HepG2 (cell line): ENCODE measurements around the gene SMIM14. TPM values are rescaled to one million over a fixed set of nuclear protein-coding genes. Genes with fewer than 3 reads are reported as not detected.

Experiments used
- ATAC-seq: fragments of 200-7000 bp; cut with Tn5 transposase; 3 replicates; pipeline ENCODE4 v1.9.1; 2020; ENCODE audit warnings: mild to moderate bottlenecking, moderate library complexity
- BruUV-seq: library from RNA; stranded (reverse); fragments of 400-500 nt; replicated peaks from 2 replicates; lab custom pipeline; 2021; lab: Mats Ljungman, UMichigan
- CTCF ChIA-PET: fragments of 300-600 bp; formaldehyde crosslinking; extraction: SDS; loops from one replicate; lab custom pipeline; 2021; ENCODE audit warnings: low total read pairs, inconsistent platforms, low intra/inter-chr PET ratio; lab: Yijun Ruan, JAX
- POLR2A ChIA-PET: fragments of 350-600 bp; sonication (Branson Sonifier 250); formaldehyde crosslinking; loops from one replicate; lab custom pipeline; 2020; ENCODE audit warnings: antibody characterized with exemption, inconsistent platforms; lab: Yijun Ruan, JAX
- DNase-seq: peaks from one replicate; pipeline ENCODE4 v3.0.0-alpha.2; 2015; ENCODE audit warnings: low spot score
- FAIRE-seq: peaks from 3 replicates; lab custom pipeline; 2011; peaks lifted over from hg19 to GRCh38; lab: Jason Lieb, UNC
- H2AFZ ChIP-seq: one replicate; pipeline ENCODE4 v1.6.1; 2011; ENCODE audit warnings: low read length, inconsistent platforms
- H3K27ac ChIP-seq: fragments of 300-600 bp; 3 replicates; pipeline ENCODE4 v1.8.0; 2011; ENCODE audit warnings: mixed run types, mild to moderate bottlenecking, mixed read lengths, low read length, inconsistent platforms; ENCODE audit not compliant: insufficient read depth; ENCODE audit errors: extremely low read length
- H3K27me3 ChIP-seq, 2 experiments: fragments of 200-600 bp in 1 of 2; 2 replicates in 1 of 2; 3 replicates in 1 of 2; pipeline versions ENCODE4 v1.6.0 to v1.8.0; 2011; ENCODE audit warnings: low read length in 2 of 2, mild to moderate bottlenecking in 2 of 2, moderate library complexity in 2 of 2, inconsistent platforms in 1 of 2; ENCODE audit not compliant: insufficient read depth in 2 of 2, control insufficient read depth in 1 of 2
- H3K36me3 ChIP-seq, 2 experiments: fragments of 200-600 bp in 1 of 2; replicated peaks in 1 of 2; 2 replicates in 1 of 2; 3 replicates in 1 of 2; pipeline versions ENCODE4 v1.5.1 to v1.8.0; 2011; ENCODE audit warnings: low read length in 2 of 2, inconsistent platforms in 1 of 2; ENCODE audit not compliant: insufficient read depth in 2 of 2, control insufficient read depth in 1 of 2
- H3K4me1 ChIP-seq: 2 replicates; pipeline ENCODE4 v1.5.1; 2012; ENCODE audit warnings: low read length, inconsistent platforms; ENCODE audit not compliant: insufficient read depth
- H3K4me2 ChIP-seq: 2 replicates; pipeline ENCODE4 v1.6.0; 2011; ENCODE audit warnings: low read depth, low read length, inconsistent platforms
- H3K4me3 ChIP-seq, 3 experiments: fragments of 200-600 bp in 1 of 3; sonication (generic), shearing (Covaris generic) in 1 of 3; replicated peaks in 1 of 3; 2 replicates each; pipeline ENCODE4 v1.5.1; 2011 to 2016; ENCODE audit warnings: low read length in 3 of 3, inconsistent platforms in 2 of 3, low read depth in 2 of 3, mild to moderate bottlenecking in 2 of 3, control low read depth in 1 of 3, mixed read lengths in 1 of 3; ENCODE audit not compliant: insufficient read depth in 1 of 3
- H3K79me2 ChIP-seq: one replicate; pipeline ENCODE4 v1.6.1; 2011; ENCODE audit warnings: low read length, inconsistent platforms; ENCODE audit not compliant: insufficient read depth
- H3K9ac ChIP-seq: 2 replicates; pipeline ENCODE4 v1.6.0; 2011; ENCODE audit warnings: mild to moderate bottlenecking, low read depth, low read length, inconsistent platforms; ENCODE audit not compliant: insufficient read depth
- H3K9me3 ChIP-seq: 2 replicates; pipeline ENCODE4 v1.5.1; 2012; ENCODE audit warnings: mild to moderate bottlenecking, low read length
- H4K20me1 ChIP-seq: 2 replicates; pipeline ENCODE4 v1.6.0; 2011; ENCODE audit warnings: inconsistent platforms, mild to moderate bottlenecking, low read length, moderate library complexity; ENCODE audit not compliant: insufficient read depth
- CERS6 ChIP-seq: sonication (generic); formaldehyde crosslinking; IDR thresholded peaks from 2 replicates; pipeline ENCODE4 v1.5.0; 2020; ENCODE audit warnings: missing genetic modification reagents
- GMEB2 ChIP-seq: IDR thresholded peaks from 2 replicates; pipeline ENCODE4 v1.6.1; 2016; ENCODE audit warnings: missing biosample characterization, missing genetic modification reagents, low read depth
- KDM5B ChIP-seq: sonication (generic); formaldehyde crosslinking; IDR thresholded peaks from 2 replicates; pipeline ENCODE4 v1.4.0; 2020; ENCODE audit warnings: missing genetic modification reagents, mild to moderate bottlenecking, borderline replicate concordance
- MIER3 ChIP-seq: IDR thresholded peaks from 2 replicates; pipeline ENCODE4 v1.6.1; 2016; ENCODE audit warnings: missing compliant biosample characterization, borderline replicate concordance
- NR3C1 ChIP-seq: sonication (generic); formaldehyde crosslinking; IDR thresholded peaks from 2 replicates; pipeline ENCODE4 v1.4.0; 2020; ENCODE audit warnings: missing genetic modification reagents
- PHF5A ChIP-seq: IDR thresholded peaks from one replicate; pipeline ENCODE4 v1.6.1; 2018; ENCODE audit warnings: low read depth, missing genetic modification reagents; ENCODE audit not compliant: unreplicated experiment
- SIN3B ChIP-seq: fragments of 150-350 bp; IDR thresholded peaks from 2 replicates; pipeline ENCODE4 v1.6.1; 2014; ENCODE audit warnings: low read length
- TFDP1 ChIP-seq: IDR thresholded peaks from 2 replicates; pipeline ENCODE4 v1.6.1; 2016; ENCODE audit warnings: missing compliant biosample characterization, missing genetic modification reagents, borderline replicate concordance
- XRCC5 ChIP-seq: fragments of 200-400 bp; formaldehyde crosslinking; optimal IDR thresholded peaks from 2 replicates; pipeline ENCODE3; 2017; ENCODE audit warnings: mild to moderate bottlenecking, low read length
- ZBTB7B ChIP-seq: sonication (generic); formaldehyde crosslinking; IDR thresholded peaks from 2 replicates; pipeline ENCODE4 v1.4.0; 2020; ENCODE audit warnings: missing genetic modification reagents
- ZNF235 ChIP-seq: sonication (generic); formaldehyde crosslinking; IDR thresholded peaks from 2 replicates; pipeline ENCODE4 v1.8.1; 2023; ENCODE audit warnings: mild to moderate bottlenecking, missing genetic modification reagents, borderline replicate concordance
- ZNF24 ChIP-seq: fragments of 450-650 bp; IDR thresholded peaks from 2 replicates; pipeline ENCODE4 v1.6.1; 2017; ENCODE audit warnings: antibody characterized with exemption, mild to moderate bottlenecking
- ZNF496 ChIP-seq: sonication (generic); formaldehyde crosslinking; IDR thresholded peaks from 2 replicates; pipeline ENCODE4 v1.8.1; 2023; ENCODE audit warnings: mild to moderate bottlenecking, moderate library complexity, missing genetic modification reagents; ENCODE audit not compliant: insufficient replicate concordance
- ZNF550 ChIP-seq: sonication (generic); formaldehyde crosslinking; IDR thresholded peaks from 2 replicates; pipeline ENCODE4 v1.4.0; 2020; ENCODE audit warnings: mild to moderate bottlenecking, missing genetic modification reagents, borderline replicate concordance
- ZNF605 ChIP-seq: sonication (generic); formaldehyde crosslinking; IDR thresholded peaks from 2 replicates; pipeline ENCODE4 v1.8.0; 2022; ENCODE audit warnings: mild to moderate bottlenecking, missing genetic modification reagents
- ZSCAN25 ChIP-seq: sonication (generic); formaldehyde crosslinking; IDR thresholded peaks from 2 replicates; pipeline ENCODE4 v1.8.0; 2022; ENCODE audit warnings: mild to moderate bottlenecking, missing genetic modification reagents
- WGBS: methylation state at CpG from one replicate; pipeline ENCODE4 v1.1.6; 2017; ENCODE audit warnings: low lambda C conversion rate; 5-methylcytosine and 5-hydroxymethylcytosine counted together
- in situ Hi-C: cut with HindIII; loops from 2 replicates; pipeline ENCODE4 v1.10.0; 2017; ENCODE audit warnings: low pct_unique_long_range_greater_than_20kb; ENCODE audit not compliant: extremely low pct_ligation_motif_present
- intact Hi-C: fragments of 100-400 bp; cut with micrococcal nuclease; formaldehyde crosslinking; loops from one replicate; pipeline ENCODE4 v1.10.0; 2022; ENCODE audit not compliant: unreplicated experiment
- polyA plus RNA-seq, 8 experiments: library from polyadenylated mRNA; depleted of rRNA in 3 of 8; stranded (reverse) in 7 of 8; unstranded in 1 of 8; fragments of >200 nt; fragmentation: Illumina TruSeq in 4 of 8; extraction: Trizol in 4 of 8; gene quantifications; 2 replicates each; pipeline versions ENCODE4 v1.2.1 to v1.2.3, GENCODE V29; 2011 to 2016; ENCODE audit warnings: low read depth in 4 of 8, missing spikeins in 1 of 8, mixed read lengths in 1 of 8; ENCODE audit not compliant: insufficient read depth in 1 of 8
- total RNA-seq, 5 experiments: library from RNA; depleted of rRNA; stranded (reverse); fragments of >200 nt; fragmentation: Illumina TruSeq; extraction: Trizol; gene quantifications; 2 replicates each; pipeline ENCODE4 v1.2.3, GENCODE V29; 2016; ENCODE audit warnings: low read depth in 1 of 5

Gene SMIM14
- total and polyA plus RNA-seq, 2 of the 13 experiments (the other 11 are each of a cell fraction or from before 2014, with no cell fraction given) = 16.3 to 28.1 TPM

- Histone ChIP-seq H3K4me1 (peaks cover 43% of the 10 kb centered on the region), H4K20me1 (no peaks in the 10 kb centered on the region), H3K27me3 (no peaks in the 10 kb centered on the region), H3K9ac (no peak overlapping the region), H3K79me2 (peaks cover 10% of the 10 kb centered on the region), H3K27ac (no peak overlapping the region), H2AFZ (no peak overlapping the region), H3K9me3 (no peaks in the 10 kb centered on the region), H3K4me2 (no peak overlapping the region), H3K36me3 (peaks cover 0 to 1% of the 10 kb centered on the region in 2 experiments; a peak in 1 of 5 replicates)
- in situ Hi-C loops (no loop called here), intact Hi-C loops (loop anchor here (10.0 kb wide), 1 partner anchor 167 kb away; no protein-coding TSS in a partner anchor)
- DNase-seq = no peak
- 94% methylated on average over 1 of the region's 1 CpG for WGBS
- ATAC-seq = no peak
- FAIRE-seq = no peak
- no TSS peak for BruUV-seq
- TF ChIP-seq KDM5B (CRISPR knock-in tag) (no peak), TFDP1 (CRISPR knock-in tag) (no peak), ZNF605 (CRISPR knock-in tag) (no peak), ZNF235 (CRISPR knock-in tag) (no peak), ZBTB7B (CRISPR knock-in tag) (no peak), NR3C1 (CRISPR knock-in tag) (no peak)
- TF ChIP-seq, all 625 proteins: peak for 0
- ChIA-PET CTCF (no interaction called here), POLR2A (interaction anchor here (1.0 to 3.4 kb wide), 3 partner anchors 11 to 104 kb away, joined by 4 to 13 read pairs (median 4); partner anchors contain the start of genes UBE2K and UGDH)
- no peak overlapping the region for H3K4me3 ChIP-seq
These were observed 7.0 kb downstream of the SMIM14 start for GRCh38 chr4:39631700-39632079.

- Histone ChIP-seq H3K4me2 (peak overlapping the region; percentile 38; the same call in 1 of the 2 replicates), H3K4me1 (peaks cover 43% of the 10 kb centered on the region), H3K36me3 (no peaks in the 10 kb centered on the region), H4K20me1 (no peaks in the 10 kb centered on the region), H3K79me2 (peaks cover 2% of the 10 kb centered on the region), H3K9ac (no peak overlapping the region), H3K4me3 (no peak overlapping the region), H3K9me3 (no peaks in the 10 kb centered on the region), H2AFZ (no peak overlapping the region), H3K27me3 (no peaks in the 10 kb centered on the region), H3K27ac (peak overlapping the region; percentile 17)
- POLR2A ChIA-PET = no interaction called here
- CTCF ChIA-PET = no interaction called here
- intact Hi-C loops (loop anchor here (1.0 to 10.0 kb wide), 2 partner anchors 28 to 53 kb away; no protein-coding TSS in a partner anchor), in situ Hi-C loops (no loop called here)
- DNase-seq = peak; percentile 22
- peak; percentile 48; the same call in 2 of the 3 replicates for ATAC-seq
- no TSS peak for BruUV-seq
- FAIRE-seq = no peak
- 62% methylated on average over 2 of the region's 2 CpGs for WGBS
- TF ChIP-seq ZNF496 (no peak), CERS6 (CRISPR knock-in tag) (no peak), GMEB2 (no peak), XRCC5 (no peak), PHF5A (no peak), ZSCAN25 (no peak), ZNF24 (no peak), SIN3B (no peak), ZNF550 (no peak), MIER3 (CRISPR knock-in tag) (no peak)
These were observed 11.3 kb downstream of the SMIM14 start for GRCh38 chr4:39627413-39627812.
